Measurements from ENCODE around the gene KDM3B. TPM values are rescaled to one million over a fixed set of nuclear protein-coding genes. Genes with fewer than 3 reads are reported as not detected.

KDM3B gene
- total RNA-seq, 1 donor from 2014 or later: 54.5 TPM

- no peaks in the 10 kb centered on the region for H3K9me3 Mint-ChIP-seq
- DNase-seq (ENCODE audit: low spot score): peak; percentile 53
- peak within 1 kb of the TSS; percentile 79 for H3K4me3 Mint-ChIP-seq (ENCODE audit: low read depth)
- peaks cover 22% of the 10 kb centered on the region for H3K36me3 Mint-ChIP-seq (ENCODE audit: low read depth)
- H3K4me1 Mint-ChIP-seq (ENCODE audit: low read depth): peaks cover 15% of the 10 kb centered on the region
- no peaks in the 10 kb centered on the region for H3K27me3 Mint-ChIP-seq (ENCODE audit: low read depth)
- H3K27ac Mint-ChIP-seq: peak within 1 kb of the TSS; percentile 13
- intact Hi-C loops (cut with micrococcal nuclease): no loop called here
These were observed 86.4 kb downstream of the KDM3B start, which contains the start of gene REEP2 for GRCh38 chr5:138438724-138439476. TSS of gene REEP2 (plus strand) at chr5:138439057. CDS start at chr5:138439209, 152 bp downstream.

- no peak for DNase-seq (ENCODE audit: low spot score)
- intact Hi-C loops (cut with micrococcal nuclease): no loop called here
These were observed 87.1 kb downstream of the KDM3B start for GRCh38 chr5:138439477-138440158.

DNA sequence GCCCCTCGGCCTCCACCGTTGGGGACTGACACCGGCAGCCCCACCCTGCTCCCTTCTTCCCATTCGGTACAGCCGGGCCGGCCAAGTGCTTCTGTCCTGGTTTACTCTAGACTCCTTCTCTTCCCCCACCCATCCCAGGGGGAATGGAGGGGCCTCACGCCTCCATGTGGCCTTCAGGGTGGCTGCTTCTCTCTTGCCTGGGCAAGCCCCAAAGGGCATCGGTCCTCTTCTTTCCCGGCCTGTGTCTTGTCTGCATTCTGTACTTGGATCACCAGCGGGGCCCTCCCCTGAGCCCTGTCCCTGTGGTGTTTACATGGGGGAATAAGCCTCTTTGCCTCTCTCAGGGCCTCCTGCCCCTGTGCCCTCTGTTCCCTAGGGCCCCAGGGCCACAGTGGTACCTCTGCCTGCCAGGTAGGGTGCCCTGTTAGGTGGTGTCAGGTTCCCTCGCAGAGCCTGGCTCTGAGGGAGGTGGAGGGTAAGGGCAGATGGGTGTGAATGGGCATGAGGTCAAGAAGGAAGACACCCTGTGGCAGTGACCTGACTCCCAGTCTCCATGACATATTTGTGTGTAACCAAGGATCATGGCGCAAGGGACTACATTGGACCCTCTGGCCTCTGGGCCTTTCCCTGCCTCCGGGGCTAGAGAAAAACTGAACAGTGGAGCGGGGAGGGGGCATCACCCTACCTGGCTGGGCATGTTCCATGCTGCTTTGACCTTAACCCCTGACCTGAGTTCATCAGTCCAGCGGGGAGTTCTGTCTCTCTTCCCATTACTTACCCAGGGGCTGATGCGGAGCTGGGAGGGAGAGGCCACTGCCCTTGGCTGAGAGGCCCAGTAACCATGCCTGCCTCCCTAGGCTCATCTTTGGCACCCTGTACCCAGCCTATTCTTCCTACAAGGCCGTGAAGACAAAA is 87.9 kb downstream of the KDM3B start:
- DNase-seq (ENCODE audit: low spot score): no peak
- intact Hi-C loops (cut with micrococcal nuclease): no loop called here
- no peak overlapping the region for H3K27ac Mint-ChIP-seq
- no peaks in the 10 kb centered on the region for H3K27me3 Mint-ChIP-seq (ENCODE audit: low read depth)
- peaks cover 11% of the 10 kb centered on the region for H3K36me3 Mint-ChIP-seq (ENCODE audit: low read depth)
- no peaks in the 10 kb centered on the region for H3K9me3 Mint-ChIP-seq
- peaks cover 15% of the 10 kb centered on the region for H3K4me1 Mint-ChIP-seq (ENCODE audit: low read depth)
- peak overlapping the region; percentile 52 for H3K4me3 Mint-ChIP-seq (ENCODE audit: low read depth)

More at GRCh38 chr5:138439477-138440158, 87.1 kb downstream of the KDM3B start:
- Mint-ChIP-seq H3K36me3 (ENCODE audit: low read depth) (peaks cover 19% of the 10 kb centered on the region), H3K9me3 (no peaks in the 10 kb centered on the region), H3K4me1 (ENCODE audit: low read depth) (peaks cover 15% of the 10 kb centered on the region), H3K27me3 (ENCODE audit: low read depth) (no peaks in the 10 kb centered on the region), H3K27ac (no peak overlapping the region), H3K4me3 (ENCODE audit: low read depth) (peak overlapping the region; percentile 79)

DNA sequence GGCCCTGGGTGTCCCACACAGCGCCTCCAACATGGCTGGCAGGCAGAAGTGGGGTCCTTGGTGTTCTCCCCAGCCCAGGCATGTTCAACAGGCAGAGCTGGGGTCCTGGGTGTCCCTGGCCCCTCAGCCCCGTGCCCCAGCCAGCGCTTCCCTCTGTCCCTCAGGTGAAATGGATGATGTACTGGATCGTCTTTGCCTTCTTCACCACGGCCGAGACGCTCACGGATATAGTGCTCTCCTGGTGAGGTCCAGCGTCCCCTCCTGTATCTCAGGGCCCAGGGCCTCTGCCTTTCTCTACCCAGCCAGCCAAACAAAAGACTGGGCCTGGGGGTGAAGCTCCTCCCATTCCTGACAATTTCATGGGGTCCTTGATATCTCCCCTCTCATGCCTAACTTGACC is 88.7 kb downstream of the KDM3B start:
- intact Hi-C loops (cut with micrococcal nuclease): no loop called here
- Mint-ChIP-seq H3K9me3 (no peaks in the 10 kb centered on the region), H3K36me3 (ENCODE audit: low read depth) (peaks cover 5% of the 10 kb centered on the region), H3K4me3 (ENCODE audit: low read depth) (no peak overlapping the region), H3K4me1 (ENCODE audit: low read depth) (peaks cover 15% of the 10 kb centered on the region), H3K27me3 (ENCODE audit: low read depth) (no peaks in the 10 kb centered on the region), H3K27ac (no peak overlapping the region)
- no peak for DNase-seq (ENCODE audit: low spot score)

DNA sequence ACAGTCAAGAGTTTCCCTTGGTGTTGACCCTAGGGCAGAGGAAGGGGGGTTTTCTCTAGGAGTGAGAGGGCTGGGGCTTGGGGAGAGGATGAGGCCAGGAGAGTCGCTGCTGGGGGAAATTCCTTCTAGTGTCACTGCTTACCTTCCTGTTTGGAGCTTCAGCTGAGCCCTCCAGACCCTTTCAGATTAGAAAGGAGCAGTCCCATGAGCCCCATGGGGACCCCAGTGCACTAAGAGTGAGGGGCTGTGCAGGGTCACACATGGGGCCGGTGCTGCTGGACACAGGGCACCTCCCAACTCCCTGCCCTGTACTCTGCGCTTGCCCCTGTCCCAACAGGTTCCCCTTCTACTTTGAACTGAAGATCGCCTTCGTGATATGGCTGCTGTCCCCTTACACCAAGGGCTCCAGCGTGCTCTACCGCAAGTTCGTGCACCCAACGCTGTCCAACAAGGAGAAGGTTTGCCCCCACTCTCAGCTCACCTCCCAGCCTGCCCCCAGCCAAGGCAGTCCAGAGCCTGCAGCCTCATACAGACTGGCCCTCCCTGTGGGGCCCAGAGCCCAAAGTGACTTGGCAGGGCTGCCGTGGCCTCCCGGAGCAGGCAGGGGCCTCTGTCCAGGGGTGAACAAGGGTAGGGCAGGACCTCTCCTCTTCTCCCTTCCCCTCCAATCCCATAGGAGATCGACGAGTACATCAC is 91.7 kb downstream of the KDM3B start:
- DNase-seq (ENCODE audit: low spot score): no peak
- Mint-ChIP-seq H3K27me3 (ENCODE audit: low read depth) (no peaks in the 10 kb centered on the region), H3K36me3 (ENCODE audit: low read depth) (no peaks in the 10 kb centered on the region), H3K4me1 (ENCODE audit: low read depth) (peaks cover 7% of the 10 kb centered on the region), H3K27ac (no peak overlapping the region), H3K9me3 (no peaks in the 10 kb centered on the region), H3K4me3 (ENCODE audit: low read depth) (no peak overlapping the region)
- intact Hi-C loops (cut with micrococcal nuclease): no loop called here

GRCh38 chr5:138444774-138445546 is 92.5 kb downstream of the KDM3B start:
- Mint-ChIP-seq H3K36me3 (ENCODE audit: low read depth) (no peaks in the 10 kb centered on the region), H3K27me3 (ENCODE audit: low read depth) (no peaks in the 10 kb centered on the region), H3K4me3 (ENCODE audit: low read depth) (no peak overlapping the region), H3K27ac (no peak overlapping the region), H3K4me1 (ENCODE audit: low read depth) (peaks cover 6% of the 10 kb centered on the region), H3K9me3 (no peaks in the 10 kb centered on the region)
- intact Hi-C loops (cut with micrococcal nuclease): no loop called here
- no peak for DNase-seq (ENCODE audit: low spot score)

- no peak overlapping the region for H3K27ac Mint-ChIP-seq
- H3K36me3 Mint-ChIP-seq (ENCODE audit: low read depth): no peaks in the 10 kb centered on the region
- no peak overlapping the region for H3K4me3 Mint-ChIP-seq (ENCODE audit: low read depth)
- no peaks in the 10 kb centered on the region for H3K27me3 Mint-ChIP-seq (ENCODE audit: low read depth)
- DNase-seq (ENCODE audit: low spot score): no peak
- intact Hi-C loops (cut with micrococcal nuclease): no loop called here
- H3K4me1 Mint-ChIP-seq (ENCODE audit: low read depth): peaks cover 6% of the 10 kb centered on the region
- no peaks in the 10 kb centered on the region for H3K9me3 Mint-ChIP-seq
These were observed 93.2 kb downstream of the KDM3B start for GRCh38 chr5:138445547-138446271.

DNA sequence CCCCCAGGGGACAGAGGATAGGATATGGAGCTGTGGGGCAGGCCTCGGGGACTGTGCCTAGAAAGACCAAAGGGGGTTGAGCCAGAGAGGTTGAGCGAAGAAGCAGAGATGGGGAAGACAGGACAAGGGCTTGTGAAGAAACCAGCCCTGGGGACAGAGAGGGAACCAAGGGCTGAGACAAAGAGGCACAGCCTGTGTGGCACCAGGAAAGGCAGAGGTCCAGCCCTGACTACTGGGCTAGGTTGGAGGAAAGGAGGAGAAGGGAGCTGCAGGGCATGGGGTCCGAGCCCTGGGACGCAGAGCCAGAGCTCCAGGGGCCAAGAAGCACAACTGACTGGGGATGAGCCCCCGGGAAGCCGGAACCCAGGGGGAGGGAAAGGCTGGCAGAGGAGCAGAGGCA is 95.6 kb downstream of the KDM3B start:
- Mint-ChIP-seq H3K27ac (no peak overlapping the region), H3K9me3 (no peaks in the 10 kb centered on the region), H3K4me3 (ENCODE audit: low read depth) (no peak overlapping the region), H3K4me1 (ENCODE audit: low read depth) (peaks cover 6% of the 10 kb centered on the region), H3K27me3 (ENCODE audit: low read depth) (peaks cover 2% of the 10 kb centered on the region), H3K36me3 (ENCODE audit: low read depth) (no peaks in the 10 kb centered on the region)
- DNase-seq (ENCODE audit: low spot score): no peak
- intact Hi-C loops (cut with micrococcal nuclease): no loop called here

GRCh38 chr5:138448481-138449398 is 96.3 kb downstream of the KDM3B start:
- no peak for DNase-seq (ENCODE audit: low spot score)
- H3K27ac Mint-ChIP-seq: no peak overlapping the region
- H3K9me3 Mint-ChIP-seq: no peaks in the 10 kb centered on the region
- no peaks in the 10 kb centered on the region for H3K36me3 Mint-ChIP-seq (ENCODE audit: low read depth)
- peaks cover 2% of the 10 kb centered on the region for H3K27me3 Mint-ChIP-seq (ENCODE audit: low read depth)
- peaks cover 6% of the 10 kb centered on the region for H3K4me1 Mint-ChIP-seq (ENCODE audit: low read depth)
- intact Hi-C loops (cut with micrococcal nuclease): no loop called here
- no peak overlapping the region for H3K4me3 Mint-ChIP-seq (ENCODE audit: low read depth)

- Mint-ChIP-seq H3K27me3 (ENCODE audit: low read depth) (peaks cover 2% of the 10 kb centered on the region), H3K4me1 (ENCODE audit: low read depth) (peaks cover 6% of the 10 kb centered on the region), H3K4me3 (ENCODE audit: low read depth) (peak overlapping the region; percentile 39), H3K9me3 (no peaks in the 10 kb centered on the region), H3K27ac (peak overlapping the region; percentile 19), H3K36me3 (ENCODE audit: low read depth) (no peaks in the 10 kb centered on the region)
- DNase-seq (ENCODE audit: low spot score): peak; percentile 69
- intact Hi-C loops (cut with micrococcal nuclease): loop anchor here (1.0 kb wide), 2 partner anchors 15 to 54 kb away; no protein-coding TSS in a partner anchor
These were observed 97.2 kb downstream of the KDM3B start for GRCh38 chr5:138449501-138450239.
